GM23338 (cell line): Measurements from ENCODE around the gene XYLB. TPM values are rescaled to one million over a fixed set of nuclear protein-coding genes. Genes with fewer than 3 reads are reported as not detected.
"Not testable (repeated sequence)": the region's sequence is repeated elsewhere in the genome, so short reads cannot be mapped to it uniquely, and the experiment has no call there.

Experiments
- ATAC-seq: fragments of 200-7000 bp; cut with Tn5 transposase; 3 replicates; pipeline ENCODE4 v1.9.1; 2020
- DNase-seq: peaks from one replicate; pipeline ENCODE4 v3.0.0-alpha.2; 2015; ENCODE audit warnings: low spot score
- H2AFZ ChIP-seq: fragments of 200-600 bp; sonication (generic); 2 replicates; pipeline ENCODE4 v1.8.0; 2016; ENCODE audit warnings: antibody characterized with exemption, mild to moderate bottlenecking, moderate library complexity
- H3F3A ChIP-seq: fragments of 200-600 bp; sonication (generic); replicated peaks from 2 replicates; pipeline ENCODE4 v1.8.0; 2017; ENCODE audit warnings: antibody characterized with exemption, mixed run types, low read depth
- H3K27ac ChIP-seq: fragments of 200-600 bp; sonication (generic); 2 replicates; pipeline ENCODE4 v1.6.1; 2016; ENCODE audit warnings: low read depth
- H3K27me3 ChIP-seq: fragments of 200-600 bp; sonication (generic); 2 replicates; pipeline ENCODE4 v1.8.0; 2016; ENCODE audit warnings: mild to moderate bottlenecking, mixed run types, moderate library complexity; ENCODE audit not compliant: insufficient read depth
- H3K36me3 ChIP-seq: fragments of 200-600 bp; sonication (generic); 2 replicates; pipeline ENCODE4 v1.8.0; 2016; ENCODE audit warnings: mild to moderate bottlenecking; ENCODE audit not compliant: insufficient read depth
- H3K4me1 ChIP-seq: fragments of 200-600 bp; sonication (generic); 2 replicates; pipeline ENCODE4 v1.8.0; 2016; ENCODE audit warnings: mild to moderate bottlenecking, moderate library complexity; ENCODE audit not compliant: insufficient read depth
- H3K4me2 ChIP-seq: fragments of 200-600 bp; sonication (generic); 2 replicates; pipeline ENCODE4 v1.7.1; 2017; ENCODE audit warnings: mixed run types
- H3K4me3 ChIP-seq: fragments of 200-600 bp; sonication (generic); 2 replicates; pipeline ENCODE4 v1.6.1; 2016; ENCODE audit warnings: mixed run types
- H3K79me2 ChIP-seq: fragments of 200-600 bp; sonication (generic); replicated peaks from 2 replicates; pipeline ENCODE4 v1.8.0; 2017; ENCODE audit warnings: mild to moderate bottlenecking; ENCODE audit not compliant: insufficient read depth
- H3K9me2 ChIP-seq: fragments of 200-600 bp; sonication (generic); 2 replicates; pipeline ENCODE4 v1.8.0; 2017; ENCODE audit not compliant: insufficient read depth
- H4K20me1 ChIP-seq: fragments of 200-600 bp; sonication (generic); replicated peaks from 2 replicates; pipeline ENCODE4 v1.8.0; 2017; ENCODE audit warnings: mild to moderate bottlenecking; ENCODE audit not compliant: insufficient read depth
- H3K27ac Mint-ChIP-seq: 2 replicates; pipeline ENCODE4 v1.8.0; 2020; ENCODE audit warnings: inconsistent platforms, mild to moderate bottlenecking, moderate library complexity, mixed read lengths
- H3K27me3 Mint-ChIP-seq: 3 replicates; pipeline ENCODE4 v1.8.0; 2022; ENCODE audit warnings: low read depth, mild to moderate bottlenecking, moderate library complexity, mixed read lengths, inconsistent platforms; ENCODE audit not compliant: insufficient read depth, poor library complexity
- H3K36me3 Mint-ChIP-seq: 3 replicates; pipeline ENCODE4 v1.8.0; 2021; ENCODE audit warnings: low read depth, mild to moderate bottlenecking, inconsistent platforms, moderate library complexity, mixed read lengths
- H3K4me1 Mint-ChIP-seq: 3 replicates; pipeline ENCODE4 v1.8.0; 2020; ENCODE audit warnings: mild to moderate bottlenecking, inconsistent platforms, mixed read lengths
- H3K4me3 Mint-ChIP-seq: 3 replicates; pipeline ENCODE4 v1.8.0; 2021; ENCODE audit warnings: moderate library complexity, mild to moderate bottlenecking, inconsistent platforms, mixed read lengths
- H3K9me3 Mint-ChIP-seq: 3 replicates; pipeline ENCODE4 v1.8.0; 2020; ENCODE audit warnings: moderate library complexity, mild to moderate bottlenecking, inconsistent platforms, mixed read lengths
- EZH2phosphoT487 ChIP-seq: fragments of 200-600 bp; sonication (generic); IDR thresholded peaks from one replicate; pipeline ENCODE4 v1.8.1; 2018; ENCODE audit warnings: antibody characterized with exemption; ENCODE audit not compliant: unreplicated experiment
- NANOG ChIP-seq: IDR thresholded peaks from 2 replicates; pipeline ENCODE4 v1.6.1; 2016; ENCODE audit warnings: antibody characterized with exemption, borderline replicate concordance
- POLR2AphosphoS5 ChIP-seq: IDR thresholded peaks from 2 replicates; pipeline ENCODE4 v1.6.1; 2016; ENCODE audit warnings: antibody characterized with exemption, low read depth
- REST ChIP-seq: IDR thresholded peaks from one replicate; pipeline ENCODE4 v1.6.1; 2018; ENCODE audit warnings: antibody characterized with exemption; ENCODE audit not compliant: unreplicated experiment
- ZNF114 ChIP-seq: fragments of 250-450 bp; sonication (Bioruptor Pico); IDR thresholded peaks from 2 replicates; pipeline ENCODE4 v1.5.0; 2020; ENCODE audit warnings: mild to moderate bottlenecking, moderate library complexity
- polyA plus RNA-seq: library from polyadenylated mRNA; unstranded; fragments of >200 nt; fragmentation: Nextera tagmentation; extraction: Ambion mirVana; gene quantifications from 2 replicates; pipeline ENCODE4 v1.2.1, GENCODE V29; 2016
- total RNA-seq: library from RNA; depleted of rRNA; stranded (reverse); fragments of >200 nt; shearing (Covaris generic); gene quantifications from 2 replicates; pipeline ENCODE4 v1.2.3, GENCODE V29; 2014
- TF ChIP-seq, protein P1 (sequence below): IDR thresholded peaks from 2 replicates; pipeline ENCODE4 v1.6.1; 2016; ENCODE audit warnings: antibody characterized with exemption
- TF ChIP-seq, protein P2 (sequence below): fragments of 250-450 bp; sonication (Bioruptor Pico); IDR thresholded peaks from 2 replicates; pipeline ENCODE4 v1.5.0; 2020; ENCODE audit warnings: mild to moderate bottlenecking, moderate library complexity

XYLB gene
- total and polyA plus RNA-seq, 2 experiments from 2014 or later = 1.6 to 3.3 TPM

DNA sequence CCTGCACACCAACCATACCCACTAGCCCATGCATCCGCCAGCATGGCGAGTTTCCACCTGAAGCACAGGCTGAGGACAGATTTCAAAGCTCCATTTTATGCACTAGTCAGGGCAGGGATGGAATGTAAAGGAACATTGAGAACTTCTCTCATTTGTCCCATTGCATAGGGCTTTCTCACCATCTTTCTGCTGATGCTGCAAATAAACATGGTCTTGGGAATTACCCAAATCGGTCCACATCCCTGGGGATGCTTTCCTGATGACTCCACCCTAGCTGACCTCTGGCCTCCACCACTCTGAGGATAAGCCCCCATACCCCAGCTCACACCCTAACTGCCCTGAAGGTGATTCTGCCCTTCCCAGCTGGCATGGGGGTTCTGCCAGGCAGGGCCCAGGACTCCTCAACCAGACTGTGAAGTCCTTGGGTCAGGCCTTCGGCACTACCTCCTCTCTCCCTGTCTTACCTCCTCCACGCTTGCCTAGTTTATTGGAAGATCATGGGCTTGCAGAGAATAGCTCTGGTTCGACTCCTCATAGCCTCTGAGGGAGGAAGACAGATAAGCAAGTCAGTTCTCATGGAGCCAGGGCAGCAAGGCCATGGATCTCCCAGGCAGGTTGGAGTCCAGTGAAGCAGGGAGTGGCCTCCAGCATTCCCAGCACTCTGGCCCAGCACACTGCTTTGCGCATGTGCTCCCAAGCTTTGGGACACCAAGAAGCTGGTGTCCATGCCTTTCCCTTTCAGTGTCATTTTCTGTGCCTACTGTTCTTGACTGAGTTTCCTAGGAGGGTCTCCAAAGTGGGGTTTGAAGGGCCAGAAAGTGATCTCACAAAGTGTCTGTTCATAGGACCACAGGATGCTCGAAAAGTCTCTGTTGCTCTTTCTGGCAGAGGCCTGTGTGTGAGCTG is 27.6 kb upstream of the XYLB start (continued):
- TF ChIP-seq NANOG (no peak), REST (no peak)

DNA sequence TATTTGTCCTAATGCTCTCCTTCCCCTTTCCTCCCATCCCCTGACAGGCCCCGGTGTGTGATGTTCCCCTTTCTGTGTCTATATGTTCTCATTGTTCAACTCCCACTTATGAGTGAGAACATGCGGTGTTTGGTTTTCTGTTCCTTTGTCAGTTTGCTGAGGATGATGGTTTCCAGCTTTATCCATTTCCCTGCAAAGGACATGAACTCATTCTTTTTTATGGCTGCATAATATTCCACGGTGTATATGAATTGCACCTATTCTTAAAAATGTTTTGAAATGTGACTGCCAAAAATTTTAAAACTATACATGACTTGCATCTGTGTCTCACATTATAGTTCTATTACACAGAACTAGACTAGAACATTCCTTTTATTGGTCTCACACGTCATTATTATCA is 25.9 kb upstream of the XYLB start:
- H3K4me1 Mint-ChIP-seq, H3K4me3 ChIP-seq, H4K20me1 ChIP-seq, H3K9me2 ChIP-seq, H3K36me3 Mint-ChIP-seq, DNase-seq, H3K4me1 ChIP-seq, H3K4me2 ChIP-seq, H3K9me3 Mint-ChIP-seq, H3K27me3 Mint-ChIP-seq, ATAC-seq, H3F3A ChIP-seq, H3K79me2 ChIP-seq, H3K36me3 ChIP-seq, H3K27ac ChIP-seq, H3K4me3 Mint-ChIP-seq, H2AFZ ChIP-seq, H3K27ac Mint-ChIP-seq, H3K27me3 ChIP-seq: not testable (repeated sequence)

- DNase-seq (no peak), ATAC-seq (no peak)
- Mint-ChIP-seq H3K4me3 (no peak overlapping the region), H3K27ac (no peak overlapping the region), H3K4me1 (no peaks in the 10 kb centered on the region), H3K9me3 (peaks cover 6% of the 10 kb centered on the region; the same call in 1 of the 3 replicates), H3K36me3 (no peaks in the 10 kb centered on the region; the same call in 2 of the 3 replicates), H3K27me3 (peaks cover 6% of the 10 kb centered on the region)
- Histone ChIP-seq H3K4me1 (no peaks in the 10 kb centered on the region), H3K79me2 (no peaks in the 10 kb centered on the region), H3K9me2 (peaks cover 3% of the 10 kb centered on the region; the same call in 1 of the 2 replicates), H3K27ac (no peak overlapping the region), H3K4me3 (no peak overlapping the region), H3F3A (no peaks in the 10 kb centered on the region), H3K36me3 (no peaks in the 10 kb centered on the region), H2AFZ (no peak overlapping the region), H3K27me3 (no peaks in the 10 kb centered on the region), H3K4me2 (no peak overlapping the region), H4K20me1 (no peaks in the 10 kb centered on the region)
- TF ChIP-seq ZNF114 (CRISPR knock-in tag) = no peak
- TF ChIP-seq, protein P1, sequence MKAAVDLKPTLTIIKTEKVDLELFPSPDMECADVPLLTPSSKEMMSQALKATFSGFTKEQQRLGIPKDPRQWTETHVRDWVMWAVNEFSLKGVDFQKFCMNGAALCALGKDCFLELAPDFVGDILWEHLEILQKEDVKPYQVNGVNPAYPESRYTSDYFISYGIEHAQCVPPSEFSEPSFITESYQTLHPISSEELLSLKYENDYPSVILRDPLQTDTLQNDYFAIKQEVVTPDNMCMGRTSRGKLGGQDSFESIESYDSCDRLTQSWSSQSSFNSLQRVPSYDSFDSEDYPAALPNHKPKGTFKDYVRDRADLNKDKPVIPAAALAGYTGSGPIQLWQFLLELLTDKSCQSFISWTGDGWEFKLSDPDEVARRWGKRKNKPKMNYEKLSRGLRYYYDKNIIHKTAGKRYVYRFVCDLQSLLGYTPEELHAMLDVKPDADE = no peak
- no peak for TF ChIP-seq EZH2phosphoT487
- TF ChIP-seq, protein P2, sequence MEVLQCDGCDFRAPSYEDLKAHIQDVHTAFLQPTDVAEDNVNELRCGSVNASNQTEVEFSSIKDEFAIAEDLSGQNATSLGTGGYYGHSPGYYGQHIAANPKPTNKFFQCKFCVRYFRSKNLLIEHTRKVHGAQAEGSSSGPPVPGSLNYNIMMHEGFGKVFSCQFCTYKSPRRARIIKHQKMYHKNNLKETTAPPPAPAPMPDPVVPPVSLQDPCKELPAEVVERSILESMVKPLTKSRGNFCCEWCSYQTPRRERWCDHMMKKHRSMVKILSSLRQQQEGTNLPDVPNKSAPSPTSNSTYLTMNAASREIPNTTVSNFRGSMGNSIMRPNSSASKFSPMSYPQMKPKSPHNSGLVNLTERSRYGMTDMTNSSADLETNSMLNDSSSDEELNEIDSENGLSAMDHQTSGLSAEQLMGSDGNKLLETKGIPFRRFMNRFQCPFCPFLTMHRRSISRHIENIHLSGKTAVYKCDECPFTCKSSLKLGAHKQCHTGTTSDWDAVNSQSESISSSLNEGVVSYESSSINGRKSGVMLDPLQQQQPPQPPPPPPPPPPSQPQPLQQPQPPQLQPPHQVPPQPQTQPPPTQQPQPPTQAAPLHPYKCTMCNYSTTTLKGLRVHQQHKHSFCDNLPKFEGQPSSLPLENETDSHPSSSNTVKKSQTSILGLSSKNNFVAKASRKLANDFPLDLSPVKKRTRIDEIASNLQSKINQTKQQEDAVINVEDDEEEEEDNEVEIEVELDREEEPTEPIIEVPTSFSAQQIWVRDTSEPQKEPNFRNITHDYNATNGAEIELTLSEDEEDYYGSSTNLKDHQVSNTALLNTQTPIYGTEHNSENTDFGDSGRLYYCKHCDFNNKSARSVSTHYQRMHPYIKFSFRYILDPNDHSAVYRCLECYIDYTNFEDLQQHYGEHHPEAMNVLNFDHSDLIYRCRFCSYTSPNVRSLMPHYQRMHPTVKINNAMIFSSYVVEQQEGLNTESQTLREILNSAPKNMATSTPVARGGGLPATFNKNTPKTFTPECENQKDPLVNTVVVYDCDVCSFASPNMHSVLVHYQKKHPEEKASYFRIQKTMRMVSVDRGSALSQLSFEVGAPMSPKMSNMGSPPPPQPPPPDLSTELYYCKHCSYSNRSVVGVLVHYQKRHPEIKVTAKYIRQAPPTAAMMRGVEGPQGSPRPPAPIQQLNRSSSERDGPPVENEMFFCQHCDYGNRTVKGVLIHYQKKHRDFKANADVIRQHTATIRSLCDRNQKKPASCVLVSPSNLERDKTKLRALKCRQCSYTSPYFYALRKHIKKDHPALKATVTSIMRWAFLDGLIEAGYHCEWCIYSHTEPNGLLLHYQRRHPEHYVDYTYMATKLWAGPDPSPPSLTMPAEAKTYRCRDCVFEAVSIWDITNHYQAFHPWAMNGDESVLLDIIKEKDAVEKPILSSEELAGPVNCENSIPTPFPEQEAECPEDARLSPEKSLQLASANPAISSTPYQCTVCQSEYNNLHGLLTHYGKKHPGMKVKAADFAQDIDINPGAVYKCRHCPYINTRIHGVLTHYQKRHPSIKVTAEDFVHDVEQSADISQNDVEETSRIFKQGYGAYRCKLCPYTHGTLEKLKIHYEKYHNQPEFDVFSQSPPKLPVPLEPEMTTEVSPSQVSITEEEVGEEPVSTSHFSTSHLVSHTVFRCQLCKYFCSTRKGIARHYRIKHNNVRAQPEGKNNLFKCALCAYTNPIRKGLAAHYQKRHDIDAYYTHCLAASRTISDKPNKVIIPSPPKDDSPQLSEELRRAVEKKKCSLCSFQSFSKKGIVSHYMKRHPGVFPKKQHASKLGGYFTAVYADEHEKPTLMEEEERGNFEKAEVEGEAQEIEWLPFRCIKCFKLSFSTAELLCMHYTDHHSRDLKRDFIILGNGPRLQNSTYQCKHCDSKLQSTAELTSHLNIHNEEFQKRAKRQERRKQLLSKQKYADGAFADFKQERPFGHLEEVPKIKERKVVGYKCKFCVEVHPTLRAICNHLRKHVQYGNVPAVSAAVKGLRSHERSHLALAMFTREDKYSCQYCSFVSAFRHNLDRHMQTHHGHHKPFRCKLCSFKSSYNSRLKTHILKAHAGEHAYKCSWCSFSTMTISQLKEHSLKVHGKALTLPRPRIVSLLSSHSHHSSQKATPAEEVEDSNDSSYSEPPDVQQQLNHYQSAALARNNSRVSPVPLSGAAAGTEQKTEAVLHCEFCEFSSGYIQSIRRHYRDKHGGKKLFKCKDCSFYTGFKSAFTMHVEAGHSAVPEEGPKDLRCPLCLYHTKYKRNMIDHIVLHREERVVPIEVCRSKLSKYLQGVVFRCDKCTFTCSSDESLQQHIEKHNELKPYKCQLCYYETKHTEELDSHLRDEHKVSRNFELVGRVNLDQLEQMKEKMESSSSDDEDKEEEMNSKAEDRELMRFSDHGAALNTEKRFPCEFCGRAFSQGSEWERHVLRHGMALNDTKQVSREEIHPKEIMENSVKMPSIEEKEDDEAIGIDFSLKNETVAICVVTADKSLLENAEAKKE = no peak
- TF ChIP-seq POLR2AphosphoS5 = no peak
These were observed 23.5 kb upstream of the XYLB start for GRCh38 chr3:38323060-38323459.
